HT1080 (cell line): ENCODE measurements around the gene TGM6. TPM values are rescaled to one million over a fixed set of nuclear protein-coding genes. Genes with fewer than 3 reads are reported as not detected.

Experiments
- DNase-seq: peaks from one replicate; pipeline ENCODE4 v3.0.0-alpha.2; 2015; ENCODE audit warnings: low read depth
- polyA plus RNA-seq, 2 experiments: library from polyadenylated mRNA; depleted of rRNA; stranded (reverse); fragments of >200 nt; gene quantifications; 2 replicates each; pipeline ENCODE4 v1.2.3, GENCODE V29; 2015
- total RNA-seq: library from RNA; depleted of rRNA; stranded (reverse); fragments of >200 nt; shearing (Covaris generic); gene quantifications from 2 replicates; pipeline ENCODE4 v1.2.3, GENCODE V29; 2014; rRNA removed

Gene TGM6
- total RNA-seq, result not detected in 2 replicates
- polyA plus RNA-seq (2015; cell fraction: cytosol; rRNA removed), result not detected in 2 replicates
- polyA plus RNA-seq (2015; cell fraction: nucleus; rRNA removed), result not detected in 2 replicates

GRCh38 chr20:2380601-2381000, at the start of gene TGM6:
Gene TGM6 (plus strand): TSS chr20:2380901. CDS start chr20:2380969, 68 bp downstream.
- DNase-seq, result no peak

- no peak for DNase-seq
Measured at GRCh38 chr20:2331106-2331505, 49.6 kb upstream of the TGM6 start.

- DNase-seq, result no peak
Measured at GRCh38 chr20:2331901-2332565, 48.7 kb upstream of the TGM6 start.

GRCh38 chr20:2332711-2333110, 48.0 kb upstream of the TGM6 start:
- DNase-seq, result no peak

DNA sequence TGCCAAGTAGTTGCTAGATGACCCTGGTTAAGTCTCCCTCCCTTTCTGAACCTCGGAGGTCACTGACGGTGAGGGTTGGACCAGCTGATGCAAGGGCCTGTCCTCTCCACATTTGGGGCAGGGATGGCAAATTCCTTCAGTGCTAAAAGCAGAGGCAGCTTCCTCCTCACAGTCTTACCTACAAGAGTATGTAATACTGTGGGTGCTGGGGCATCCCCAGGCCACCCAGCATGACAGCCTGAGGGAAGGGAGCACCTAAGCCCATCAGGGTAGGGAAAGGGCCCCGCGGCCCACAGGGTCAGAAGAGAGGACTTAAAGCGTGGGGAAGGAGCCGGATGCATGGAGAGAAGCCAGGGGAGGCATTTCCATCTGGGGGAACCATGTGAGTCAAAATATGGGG, 46.9 kb upstream of the TGM6 start:
- DNase-seq, result no peak

DNA sequence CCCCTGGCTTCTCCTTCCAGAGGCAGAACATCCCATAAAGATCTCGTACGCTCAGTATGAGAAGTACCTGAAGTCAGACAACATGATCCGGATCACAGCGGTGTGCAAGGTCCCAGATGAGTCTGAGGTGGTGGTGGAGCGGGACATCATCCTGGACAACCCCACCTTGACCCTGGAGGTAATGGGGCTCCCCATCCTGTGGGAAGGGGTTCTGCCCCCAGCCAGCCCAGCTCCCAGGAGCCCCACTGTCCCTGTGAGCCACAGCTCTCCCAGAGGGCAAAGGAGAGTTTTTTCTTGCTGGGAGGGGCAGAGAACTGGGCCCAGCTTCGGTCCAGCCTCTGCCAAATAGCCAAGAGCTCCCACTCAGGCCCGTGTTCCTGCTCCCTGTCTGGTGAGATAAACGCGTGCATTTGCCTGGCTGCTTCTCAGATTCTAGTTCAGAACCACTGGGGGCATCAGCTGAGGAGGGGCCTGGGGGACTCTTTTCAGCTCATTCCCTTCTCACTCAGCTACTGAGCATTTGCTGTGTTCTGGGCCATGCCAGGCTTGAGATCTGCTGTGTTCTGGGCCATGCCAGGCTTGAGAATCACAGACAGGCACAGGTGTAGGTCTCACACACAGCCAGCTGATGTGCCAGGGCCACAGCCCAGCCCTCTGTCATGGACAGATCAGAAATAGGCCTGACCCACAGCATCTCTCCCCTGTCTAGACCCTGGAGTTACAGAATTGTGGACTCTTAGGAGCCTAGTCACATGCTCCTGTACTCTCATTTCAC, 45.4 kb upstream of the TGM6 start:
- no peak for DNase-seq

DNA sequence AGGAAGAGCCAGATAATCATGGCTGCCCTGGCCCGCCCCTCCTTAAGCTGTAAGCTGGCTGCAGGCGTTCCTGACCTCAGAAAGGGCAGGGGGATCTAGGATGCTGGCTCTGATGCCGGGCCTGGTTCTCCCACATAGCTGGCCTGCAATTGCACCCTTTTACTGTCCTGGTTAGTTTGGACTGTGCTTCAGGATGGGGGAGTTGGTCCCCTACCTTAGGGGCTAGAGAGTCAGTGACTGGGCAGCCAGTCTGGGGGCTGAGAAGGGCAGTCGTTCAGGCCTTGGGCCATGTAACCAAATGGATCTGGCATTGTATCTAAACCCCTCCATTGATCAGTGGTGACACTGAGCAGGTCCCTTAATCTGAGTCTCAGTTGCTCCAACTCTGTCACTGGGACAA, 44.2 kb upstream of the TGM6 start:
- DNase-seq, result no peak

- no peak for DNase-seq
Measured at GRCh38 chr20:2337142-2337541, 43.6 kb upstream of the TGM6 start.

- DNase-seq, result no peak
Measured at GRCh38 chr20:2338411-2339066, 42.2 kb upstream of the TGM6 start.

GRCh38 chr20:2340136-2340535, 40.6 kb upstream of the TGM6 start:
- DNase-seq, result no peak

DNA sequence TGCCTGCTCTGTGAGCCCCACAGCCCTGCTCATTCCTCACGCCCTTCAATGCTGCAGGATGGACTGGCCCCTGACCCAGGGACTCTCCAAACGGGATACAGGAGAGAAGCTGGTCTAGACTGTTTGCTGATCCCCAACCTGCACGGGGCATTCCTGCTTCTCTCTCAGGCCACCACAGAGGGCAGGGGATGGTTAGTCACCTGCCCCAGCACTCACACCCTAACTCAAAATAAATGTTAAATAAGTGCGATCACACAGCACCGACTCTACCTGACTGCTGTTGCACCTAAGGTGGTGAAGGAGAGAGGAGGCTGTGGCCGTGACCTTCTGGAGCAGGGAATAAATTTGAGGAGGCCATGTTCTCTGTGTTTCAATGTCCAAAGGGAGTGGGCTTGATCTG, 39.9 kb upstream of the TGM6 start:
- no peak for DNase-seq

- DNase-seq, result no peak
Measured at GRCh38 chr20:2341336-2341735, 39.4 kb upstream of the TGM6 start.

- DNase-seq, result no peak
Measured at GRCh38 chr20:2342243-2342642, 38.5 kb upstream of the TGM6 start.

DNA sequence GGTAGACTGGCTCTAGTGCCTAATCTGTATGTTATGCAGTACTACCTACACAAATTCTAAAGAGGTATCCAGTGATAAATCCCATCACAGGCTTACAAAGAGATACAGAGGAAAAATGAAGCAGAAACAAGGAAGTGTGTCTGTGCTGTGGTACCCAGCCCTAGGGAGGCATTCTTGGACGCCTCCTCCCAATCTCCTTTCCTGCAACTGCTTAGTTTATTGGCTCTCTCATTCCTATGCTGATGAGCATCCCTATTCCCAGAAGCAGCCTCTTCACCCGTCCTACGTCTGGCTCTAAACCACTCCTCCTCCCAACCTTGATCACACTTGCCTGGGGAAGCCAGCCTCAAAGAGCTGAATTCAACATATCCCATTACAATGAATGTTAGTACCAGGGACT, 34.5 kb upstream of the TGM6 start:
- DNase-seq, result no peak

DNA sequence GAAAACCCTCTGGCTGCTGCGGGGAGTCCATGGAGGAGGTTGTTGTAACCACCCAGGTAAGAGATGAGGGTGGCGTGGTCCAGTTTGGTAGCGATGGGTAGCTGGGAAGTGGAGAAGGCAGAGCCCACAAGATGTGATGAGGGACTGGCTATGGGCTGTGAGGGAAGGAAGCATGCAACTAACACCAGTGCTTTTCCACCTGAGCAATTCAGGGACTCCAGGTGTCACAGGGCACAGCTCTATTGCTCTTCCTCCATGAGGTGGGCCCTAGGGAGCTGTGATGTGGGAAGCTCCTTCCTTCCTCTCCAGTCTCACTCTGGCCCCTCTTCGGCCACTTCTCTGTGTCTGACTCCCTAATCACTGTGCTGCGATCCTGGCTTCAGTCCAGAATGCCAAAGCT, 32.4 kb upstream of the TGM6 start:
- no peak for DNase-seq

GRCh38 chr20:2349801-2350200, 30.9 kb upstream of the TGM6 start:
- DNase-seq, result peak; percentile 10

DNA sequence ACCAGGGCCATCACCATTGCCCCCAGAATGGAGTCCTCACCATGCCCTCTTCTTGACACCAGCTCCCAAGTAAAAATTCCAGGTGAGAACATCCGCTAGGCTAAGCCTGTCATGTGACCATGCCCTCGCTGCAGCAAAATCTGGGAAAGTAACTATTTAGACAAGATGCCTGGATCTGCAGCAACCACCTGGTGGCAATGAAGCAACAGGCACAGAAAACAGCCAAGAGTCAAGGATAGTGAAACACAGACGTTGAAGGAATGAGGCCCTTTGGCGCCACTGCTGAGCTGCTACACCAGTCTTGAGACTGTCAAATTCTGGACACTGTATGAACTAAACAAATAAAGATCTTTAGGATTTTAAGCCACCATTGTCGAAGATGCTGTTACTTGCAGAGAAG, 30.1 kb upstream of the TGM6 start:
- no peak for DNase-seq

DNA sequence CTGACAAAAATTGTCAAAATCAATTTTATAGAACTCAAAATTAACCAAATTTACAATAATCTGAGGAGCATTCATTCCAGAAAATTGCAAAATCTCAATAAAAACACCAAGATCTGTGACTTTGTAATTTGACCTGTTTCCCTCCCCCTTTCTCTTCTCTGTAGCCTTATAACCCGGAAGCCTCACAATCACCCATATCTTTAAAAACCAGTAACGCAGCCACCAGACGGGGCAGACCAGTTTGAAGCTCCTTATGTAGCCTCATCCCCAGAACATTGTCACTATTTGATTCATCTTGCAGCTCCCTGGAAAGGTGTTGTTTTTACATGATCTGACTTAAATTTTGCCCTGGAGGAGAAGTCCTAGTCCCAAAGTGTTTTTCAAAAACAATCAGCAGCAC, 27.5 kb upstream of the TGM6 start:
- DNase-seq, result no peak

DNA sequence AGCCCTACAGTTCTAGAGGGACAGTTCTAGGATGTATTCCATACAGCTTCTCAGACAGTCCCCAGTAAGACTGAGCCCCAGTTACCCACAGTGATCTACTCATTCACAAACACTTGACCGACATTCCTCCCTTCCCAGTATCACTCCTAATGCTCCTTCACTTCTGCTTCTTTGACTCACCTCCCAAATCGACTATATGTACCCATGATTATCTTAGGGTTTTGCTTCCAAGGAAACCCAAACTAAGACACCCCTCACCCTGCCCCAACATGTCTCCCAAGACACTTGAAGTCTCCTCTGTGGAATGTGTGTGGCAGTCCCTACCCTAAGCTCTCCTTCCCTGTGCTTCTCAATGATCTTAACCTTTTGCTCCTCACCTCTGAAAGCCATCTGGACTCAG, 23.6 kb upstream of the TGM6 start:
- DNase-seq, result no peak

GRCh38 chr20:2358006-2358405, 22.7 kb upstream of the TGM6 start:
- no peak for DNase-seq

GRCh38 chr20:2361035-2361593, 19.6 kb upstream of the TGM6 start:
- no peak for DNase-seq

- DNase-seq, result no peak
Measured at GRCh38 chr20:2363187-2363586, 17.5 kb upstream of the TGM6 start.
